Tibial nerve (tissue), 4 donors: Measurements from ENCODE around the gene HAGH. TPM values are rescaled to one million over a fixed set of nuclear protein-coding genes. Genes with fewer than 3 reads are reported as not detected.

Experiments
- DNase-seq, 2 donors: peaks; one replicate each; pipeline ENCODE4 v3.0.0-alpha.2; 2019; ENCODE audit warnings: low spot score in 2 of 2
- H3K27ac ChIP-seq, 4 donors: fragments of 200-600 bp; sonication (generic) in 3 of 4; one replicate each; pipeline ENCODE4 v1.5.1; 2017 to 2019; ENCODE audit warnings: mild to moderate bottlenecking in 1 of 4
- H3K27me3 ChIP-seq, 2 donors: fragments of 200-600 bp; sonication (generic) in 1 of 2; one replicate each; pipeline versions ENCODE4 v1.5.1 to v1.6.0; 2017 to 2019
- H3K36me3 ChIP-seq, 3 donors: fragments of 200-600 bp; sonication (generic); one replicate each; pipeline ENCODE4 v1.5.1; 2018 to 2019
- H3K4me1 ChIP-seq, 4 donors: fragments of 200-600 bp; sonication (generic) in 3 of 4; one replicate each; pipeline ENCODE4 v1.5.1; 2017 to 2019
- H3K4me3 ChIP-seq, 4 donors: fragments of 200-600 bp; sonication (generic) in 3 of 4; one replicate each; pipeline ENCODE4 v1.5.1; 2017 to 2019; ENCODE audit warnings: mild to moderate bottlenecking in 1 of 4, moderate library complexity in 1 of 4
- H3K9me3 ChIP-seq, 4 donors: fragments of 200-600 bp; sonication (generic) in 3 of 4; one replicate each; pipeline ENCODE4 v1.5.1; 2017 to 2019
- EP300 ChIP-seq, 2 donors: sonication (generic); formaldehyde crosslinking; IDR thresholded peaks; one replicate each; pipeline ENCODE4 v1.6.1; 2017; ENCODE audit warnings: antibody characterized with exemption in 2 of 2, mild to moderate bottlenecking in 1 of 2
- POLR2A ChIP-seq, 2 donors: fragments of 450-650 bp; IDR thresholded peaks; one replicate each; pipeline ENCODE4 v1.6.1; 2017; ENCODE audit warnings: antibody characterized with exemption in 2 of 2, mild to moderate bottlenecking in 2 of 2, moderate library complexity in 2 of 2
- WGBS, 2 donors: methylation state at CpG; one replicate each; pipeline ENCODE4 v1.1.5; 2018; 5-methylcytosine and 5-hydroxymethylcytosine counted together
- total RNA-seq, 4 donors: library from RNA; depleted of rRNA; stranded (reverse); fragments of >200 nt; gene quantifications; one replicate each; pipeline ENCODE4 v1.1.0, GENCODE V29; 2016
- TF ChIP-seq, protein P1 (sequence below), 5 experiments: fragments of 200-600 bp in 3 of 5; fragments of 450-650 bp in 2 of 5; sonication (generic) in 3 of 5; IDR thresholded peaks; one replicate each; pipeline ENCODE4 v1.5.1; 2016 to 2019; ENCODE audit warnings: antibody characterized with exemption in 5 of 5, mild to moderate bottlenecking in 3 of 5, moderate library complexity in 2 of 5

HAGH gene
- total RNA-seq, 4 donors from 2014 or later = 89.2 to 161 (median 100) TPM

- 37 to 58% methylated on average over 9 of the region's 9 CpGs for whole genome bisulfite sequencing, 2 donors
- no peaks in the 10 kb centered on the region for H3K9me3 ChIP-seq
- H3K36me3 ChIP-seq = peaks cover 0 to 43% (median 15%) of the 10 kb centered on the region in 3 donors
- TF ChIP-seq POLR2A (IDR thresholded peaks at IDR 0.05) (no peak), EP300 (IDR thresholded peaks at IDR 0.05) (no peak)
- H3K4me3 ChIP-seq = no peak overlapping the region
- H3K27me3 ChIP-seq = no peaks in the 10 kb centered on the region
- DNase-seq = no peak
- H3K27ac ChIP-seq = no peak overlapping the region
- peaks cover 0 to 45% (median 20%) of the 10 kb centered on the region in 4 donors for H3K4me1 ChIP-seq
These were observed 2.8 kb downstream of the HAGH start for GRCh38 chr16:1823821-1824220.

- no peak overlapping the region for H3K4me3 ChIP-seq
- H3K36me3 ChIP-seq = peaks cover 0 to 52% (median 15%) of the 10 kb centered on the region in 3 donors
- no peak overlapping the region for H3K27ac ChIP-seq
- TF ChIP-seq EP300 (IDR thresholded peaks at IDR 0.05) = no peak
- TF ChIP-seq, protein P1, sequence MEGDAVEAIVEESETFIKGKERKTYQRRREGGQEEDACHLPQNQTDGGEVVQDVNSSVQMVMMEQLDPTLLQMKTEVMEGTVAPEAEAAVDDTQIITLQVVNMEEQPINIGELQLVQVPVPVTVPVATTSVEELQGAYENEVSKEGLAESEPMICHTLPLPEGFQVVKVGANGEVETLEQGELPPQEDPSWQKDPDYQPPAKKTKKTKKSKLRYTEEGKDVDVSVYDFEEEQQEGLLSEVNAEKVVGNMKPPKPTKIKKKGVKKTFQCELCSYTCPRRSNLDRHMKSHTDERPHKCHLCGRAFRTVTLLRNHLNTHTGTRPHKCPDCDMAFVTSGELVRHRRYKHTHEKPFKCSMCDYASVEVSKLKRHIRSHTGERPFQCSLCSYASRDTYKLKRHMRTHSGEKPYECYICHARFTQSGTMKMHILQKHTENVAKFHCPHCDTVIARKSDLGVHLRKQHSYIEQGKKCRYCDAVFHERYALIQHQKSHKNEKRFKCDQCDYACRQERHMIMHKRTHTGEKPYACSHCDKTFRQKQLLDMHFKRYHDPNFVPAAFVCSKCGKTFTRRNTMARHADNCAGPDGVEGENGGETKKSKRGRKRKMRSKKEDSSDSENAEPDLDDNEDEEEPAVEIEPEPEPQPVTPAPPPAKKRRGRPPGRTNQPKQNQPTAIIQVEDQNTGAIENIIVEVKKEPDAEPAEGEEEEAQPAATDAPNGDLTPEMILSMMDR (IDR thresholded peaks at IDR 0.05) = no peak
- TF ChIP-seq POLR2A (IDR thresholded peaks at IDR 0.05) = no peak
- no peaks in the 10 kb centered on the region for H3K9me3 ChIP-seq
- no peaks in the 10 kb centered on the region for H3K27me3 ChIP-seq
- peaks cover 0 to 35% (median 14%) of the 10 kb centered on the region in 4 donors for H3K4me1 ChIP-seq
- WGBS, 2 donors = 91% methylated on average over 15 to 16 of the region's 16 CpGs
- DNase-seq = no peak
These were observed 3.8 kb downstream of the HAGH start for GRCh38 chr16:1822801-1823200.

GRCh38 chr16:1821861-1822611, 4.6 kb downstream of the HAGH start:
- WGBS, 2 donors = 93 to 94% methylated on average over 21 to 22 of the region's 24 CpGs
- H3K36me3 ChIP-seq = peaks cover 0 to 59% (median 15%) of the 10 kb centered on the region in 3 donors
- H3K27ac ChIP-seq = no peak overlapping the region
- H3K4me3 ChIP-seq = no peak overlapping the region
- H3K27me3 ChIP-seq = no peaks in the 10 kb centered on the region
- peaks cover 0 to 31% (median 10%) of the 10 kb centered on the region in 4 donors for H3K4me1 ChIP-seq
- no peak for DNase-seq
- no peaks in the 10 kb centered on the region for H3K9me3 ChIP-seq
- TF ChIP-seq EP300 (IDR thresholded peaks at IDR 0.05) (no peak), POLR2A (IDR thresholded peaks at IDR 0.05) (no peak)
- TF ChIP-seq, protein P1 (IDR thresholded peaks at IDR 0.05) = no peak

DNA sequence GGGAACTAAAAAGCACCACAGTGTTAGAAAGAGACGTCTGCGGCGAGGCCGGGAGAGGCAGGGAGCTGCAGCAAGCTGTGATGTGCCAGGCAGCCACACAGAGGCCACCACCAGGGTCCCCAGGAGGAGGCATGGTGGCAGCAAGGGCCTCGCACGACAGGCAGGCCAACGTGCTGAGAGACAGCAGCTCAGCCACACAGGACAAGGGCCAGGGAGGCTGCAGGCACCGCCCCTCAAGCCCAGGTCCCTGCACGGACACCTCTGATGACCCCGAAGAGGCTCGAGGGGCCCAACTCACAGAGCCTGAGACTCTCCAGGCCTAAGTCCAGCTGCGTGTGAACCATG, 5.7 kb downstream of the HAGH start:
- H3K36me3 ChIP-seq = peaks cover 0 to 71% (median 23%) of the 10 kb centered on the region in 3 donors
- 88 to 93% methylated on average over 7 to 11 of the region's 12 CpGs for WGBS, 2 donors

DNA sequence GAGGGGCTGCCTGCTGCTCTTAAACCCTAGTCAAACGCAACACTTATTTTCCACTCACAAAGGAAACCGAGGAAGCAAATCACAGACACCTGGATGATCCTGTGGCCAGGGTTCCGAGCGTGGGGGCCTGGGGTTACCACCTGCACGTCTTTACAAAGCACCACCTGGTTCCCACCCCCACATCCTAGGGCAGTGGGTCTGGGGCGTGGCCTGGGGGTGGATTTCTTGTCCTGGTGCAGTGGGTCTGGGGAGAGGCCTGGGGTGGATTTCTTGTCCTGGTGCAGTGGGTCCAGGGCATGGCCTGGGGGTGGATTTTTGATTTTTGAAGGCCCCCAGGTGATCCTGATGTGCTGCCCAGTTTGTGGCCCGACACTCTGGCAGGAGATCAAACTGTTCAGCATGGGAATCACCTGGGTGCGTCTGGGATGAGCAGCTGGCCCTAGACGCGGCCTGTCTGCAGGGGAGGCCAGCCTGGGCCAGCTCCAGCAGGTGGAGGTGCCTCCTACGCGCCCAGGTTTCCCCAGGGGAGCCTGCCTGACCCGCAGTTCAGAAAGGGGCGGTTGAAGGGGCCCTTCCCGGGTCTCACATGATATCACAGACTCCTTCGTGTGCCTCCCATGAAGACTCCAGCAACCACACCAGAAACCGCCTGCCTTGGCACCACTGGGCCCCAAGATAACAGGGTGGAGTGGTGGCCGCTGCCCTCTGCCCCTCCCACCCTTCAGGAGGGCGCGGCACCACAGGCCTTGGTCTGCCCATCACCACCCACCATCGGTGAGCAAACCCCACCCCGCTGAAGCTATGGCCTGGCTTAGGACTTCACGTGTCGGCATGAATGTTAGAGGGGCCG, 6.3 kb downstream of the HAGH start:
- TF ChIP-seq EP300 (IDR thresholded peaks at IDR 0.05) (no peak), POLR2A (IDR thresholded peaks at IDR 0.05) (no peak)
- TF ChIP-seq, protein P1 (IDR thresholded peaks at IDR 0.05) = no peak
- Histone ChIP-seq H3K27me3 (no peaks in the 10 kb centered on the region), H3K4me1 (peaks cover 0 to 28% (median 8%) of the 10 kb centered on the region in 4 donors), H3K27ac (no peak overlapping the region), H3K36me3 (peaks cover 0 to 77% (median 23%) of the 10 kb centered on the region in 3 donors), H3K9me3 (no peaks in the 10 kb centered on the region), H3K4me3 (no peak overlapping the region)
- 92 to 93% methylated on average over 16 to 25 of the region's 25 CpGs for WGBS, 2 donors
- DNase-seq = no peak

More for the DNA sequence above, 5.7 kb downstream of the HAGH start:
- Histone ChIP-seq H3K9me3 (no peaks in the 10 kb centered on the region), H3K4me3 (no peak overlapping the region), H3K27ac (no peak overlapping the region), H3K27me3 (no peaks in the 10 kb centered on the region), H3K4me1 (peaks cover 0 to 30% (median 10%) of the 10 kb centered on the region in 4 donors)
- DNase-seq = no peak
- TF ChIP-seq EP300 (IDR thresholded peaks at IDR 0.05) = no peak
- TF ChIP-seq, protein P1 (IDR thresholded peaks at IDR 0.05) = no peak
- no peak for TF ChIP-seq POLR2A (IDR thresholded peaks at IDR 0.05)
